SK-N-SH treated with all-trans-retinoic acid at 6 μM for 48 hours (cell line): ENCODE data around the gene DHX38.

ENCODE experiments used
- PPARA ChIP-seq: fragments of 250-450 bp; sonication (Bioruptor Pico); IDR thresholded peaks from 2 replicates; pipeline ENCODE4 v1.5.0; 2020; ENCODE audit warnings: mild to moderate bottlenecking, borderline replicate concordance
- TF ChIP-seq, protein P1 (sequence below): fragments of 250-450 bp; sonication (Bioruptor Pico); IDR thresholded peaks from 2 replicates; pipeline ENCODE4 v1.8.0; 2020; ENCODE audit warnings: mild to moderate bottlenecking, moderate library complexity, borderline replicate concordance
- TF ChIP-seq, protein P2 (sequence below): fragments of 250-450 bp; sonication (Bioruptor Pico); IDR thresholded peaks from 2 replicates; pipeline ENCODE4 v1.8.0; 2021; ENCODE audit warnings: low read depth, mild to moderate bottlenecking, moderate library complexity, borderline replicate concordance

DNA sequence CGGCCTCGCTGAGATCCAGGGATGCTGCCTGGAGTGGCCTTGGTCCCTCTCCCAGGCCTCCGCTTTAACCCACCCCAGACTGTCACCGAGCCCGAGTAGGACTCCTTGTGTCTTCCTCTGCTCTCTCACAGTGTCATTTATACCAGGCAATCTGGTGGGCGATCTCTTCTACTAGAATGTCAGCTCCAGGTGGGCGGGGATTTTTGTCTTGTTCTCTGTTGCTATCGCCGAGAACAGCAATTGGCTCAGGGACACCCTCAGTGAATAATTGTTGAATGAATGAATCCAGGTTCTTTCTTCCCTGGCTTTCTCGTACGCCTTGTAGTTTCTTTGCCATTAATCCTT, 591 bp downstream of the DHX38 start:
- TF ChIP-seq, protein P1, sequence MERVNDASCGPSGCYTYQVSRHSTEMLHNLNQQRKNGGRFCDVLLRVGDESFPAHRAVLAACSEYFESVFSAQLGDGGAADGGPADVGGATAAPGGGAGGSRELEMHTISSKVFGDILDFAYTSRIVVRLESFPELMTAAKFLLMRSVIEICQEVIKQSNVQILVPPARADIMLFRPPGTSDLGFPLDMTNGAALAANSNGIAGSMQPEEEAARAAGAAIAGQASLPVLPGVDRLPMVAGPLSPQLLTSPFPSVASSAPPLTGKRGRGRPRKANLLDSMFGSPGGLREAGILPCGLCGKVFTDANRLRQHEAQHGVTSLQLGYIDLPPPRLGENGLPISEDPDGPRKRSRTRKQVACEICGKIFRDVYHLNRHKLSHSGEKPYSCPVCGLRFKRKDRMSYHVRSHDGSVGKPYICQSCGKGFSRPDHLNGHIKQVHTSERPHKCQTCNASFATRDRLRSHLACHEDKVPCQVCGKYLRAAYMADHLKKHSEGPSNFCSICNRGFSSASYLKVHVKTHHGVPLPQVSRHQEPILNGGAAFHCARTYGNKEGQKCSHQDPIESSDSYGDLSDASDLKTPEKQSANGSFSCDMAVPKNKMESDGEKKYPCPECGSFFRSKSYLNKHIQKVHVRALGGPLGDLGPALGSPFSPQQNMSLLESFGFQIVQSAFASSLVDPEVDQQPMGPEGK (CRISPR knock-in tag), result no peak
- TF ChIP-seq PPARA (CRISPR knock-in tag), result no peak
- TF ChIP-seq, protein P2, sequence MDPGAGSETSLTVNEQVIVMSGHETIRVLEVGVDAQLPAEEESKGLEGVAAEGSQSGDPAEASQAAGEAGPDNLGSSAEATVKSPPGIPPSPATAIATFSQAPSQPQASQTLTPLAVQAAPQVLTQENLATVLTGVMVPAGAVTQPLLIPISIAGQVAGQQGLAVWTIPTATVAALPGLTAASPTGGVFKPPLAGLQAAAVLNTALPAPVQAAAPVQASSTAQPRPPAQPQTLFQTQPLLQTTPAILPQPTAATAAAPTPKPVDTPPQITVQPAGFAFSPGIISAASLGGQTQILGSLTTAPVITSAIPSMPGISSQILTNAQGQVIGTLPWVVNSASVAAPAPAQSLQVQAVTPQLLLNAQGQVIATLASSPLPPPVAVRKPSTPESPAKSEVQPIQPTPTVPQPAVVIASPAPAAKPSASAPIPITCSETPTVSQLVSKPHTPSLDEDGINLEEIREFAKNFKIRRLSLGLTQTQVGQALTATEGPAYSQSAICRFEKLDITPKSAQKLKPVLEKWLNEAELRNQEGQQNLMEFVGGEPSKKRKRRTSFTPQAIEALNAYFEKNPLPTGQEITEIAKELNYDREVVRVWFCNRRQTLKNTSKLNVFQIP (CRISPR knock-in tag), result no peak
